ENCODE measurements around the gene IFNA10.
"Not testable (repeated sequence)": the region's sequence is repeated elsewhere in the genome, so short reads cannot be mapped to it uniquely, and the experiment has no call there.

Gene IFNA10

DNA sequence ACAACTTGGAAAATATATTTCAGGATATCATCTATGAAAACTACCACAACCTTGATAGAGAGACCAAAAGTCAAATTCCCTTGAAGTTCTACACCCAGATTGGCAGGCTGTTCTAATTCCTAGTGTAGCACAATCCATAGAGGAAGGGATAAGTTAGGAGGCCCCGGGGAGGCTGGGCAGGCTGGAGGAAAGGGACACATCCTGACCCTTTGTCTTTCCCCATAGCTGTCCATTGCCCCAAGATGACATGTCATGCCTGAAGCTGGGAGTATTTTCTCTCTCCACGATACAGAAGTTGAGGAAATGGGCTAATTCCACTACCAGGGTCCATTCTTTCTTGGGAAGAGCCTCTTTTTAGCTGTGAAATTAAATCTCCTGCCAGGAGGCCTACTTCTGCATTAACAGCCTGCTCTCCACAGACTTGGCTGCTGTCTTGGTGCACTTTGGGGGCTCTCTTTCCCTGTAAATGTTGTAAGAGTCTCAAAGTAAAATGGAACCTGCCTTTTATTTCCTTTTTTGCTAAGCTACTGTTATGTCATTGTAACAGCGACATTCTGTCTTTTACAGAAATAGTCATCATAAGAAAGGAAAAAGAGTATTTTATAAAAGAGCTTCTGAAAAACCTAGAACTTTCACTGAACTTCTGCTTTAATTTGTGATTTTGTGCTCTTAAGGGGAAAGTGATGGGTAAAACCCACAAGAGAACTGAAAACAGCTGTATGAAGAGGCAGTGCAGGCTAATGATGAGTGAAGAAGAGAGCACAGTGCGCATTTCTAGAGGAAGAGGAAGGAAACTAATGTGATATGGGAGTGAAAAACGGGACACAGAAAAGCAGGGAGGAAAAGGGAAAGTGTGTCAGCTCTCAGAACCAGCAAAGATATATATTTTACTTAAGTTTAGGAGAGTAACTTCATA lies 6.7 kb upstream of the IFNA10 start:
- Mint-ChIP-seq H3K4me3 (peak overlapping the region; percentile 3), H3K27me3 (peaks cover 13% of the 10 kb centered on the region)
- H3K4me1 Mint-ChIP-seq (ENCODE audit: low read depth); H3K27ac Mint-ChIP-seq; H3K9me3 Mint-ChIP-seq; H3K36me3 Mint-ChIP-seq (ENCODE audit: low read depth): not testable (repeated sequence)

- H3K27ac Mint-ChIP-seq; H3K4me3 Mint-ChIP-seq; H3K9me3 Mint-ChIP-seq; H3K36me3 Mint-ChIP-seq (ENCODE audit: low read depth); H3K4me1 Mint-ChIP-seq (ENCODE audit: low read depth); H3K27me3 Mint-ChIP-seq: not testable (repeated sequence)
Measured at GRCh38 chr9:21212160-21212559, 5.2 kb upstream of the IFNA10 start.

GRCh38 chr9:21210782-21211181 lies 3.8 kb upstream of the IFNA10 start:
- H3K27me3 Mint-ChIP-seq; H3K9me3 Mint-ChIP-seq; H3K4me3 Mint-ChIP-seq; H3K4me1 Mint-ChIP-seq (ENCODE audit: low read depth); H3K27ac Mint-ChIP-seq; H3K36me3 Mint-ChIP-seq (ENCODE audit: low read depth): not testable (repeated sequence)

DNA sequence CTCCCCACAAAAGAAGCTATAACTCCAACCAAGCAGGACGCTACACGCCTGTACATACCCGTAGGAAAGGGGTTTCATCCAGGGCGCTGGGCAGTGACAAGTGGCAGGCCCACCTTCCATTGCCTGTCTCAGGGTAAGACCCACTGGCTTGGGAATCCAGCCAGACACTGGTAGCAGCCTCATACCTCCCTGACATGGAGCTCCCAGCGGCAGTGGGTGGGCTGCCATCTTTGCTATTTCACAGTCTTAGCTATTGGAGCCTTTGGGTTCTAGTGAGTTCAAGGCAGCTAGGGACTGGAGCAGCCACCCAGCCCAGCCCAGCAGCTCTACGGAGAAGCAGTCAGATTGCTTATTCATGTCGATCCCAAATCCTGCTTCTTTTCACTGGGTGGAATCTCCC lies 3.4 kb upstream of the IFNA10 start:
- H3K27me3 Mint-ChIP-seq, result peaks cover 7% of the 10 kb centered on the region
- no peaks in the 10 kb centered on the region for H3K9me3 Mint-ChIP-seq

GRCh38 chr9:21205204-21205603 lies 1.7 kb downstream of the IFNA10 start:
- no peak overlapping the region for H3K4me3 Mint-ChIP-seq
- H3K4me1 Mint-ChIP-seq (ENCODE audit: low read depth), result peaks cover 13% of the 10 kb centered on the region
- no peaks in the 10 kb centered on the region for H3K9me3 Mint-ChIP-seq
- no peak overlapping the region for H3K27ac Mint-ChIP-seq
- peaks cover 21% of the 10 kb centered on the region for H3K27me3 Mint-ChIP-seq
- no peaks in the 10 kb centered on the region for H3K36me3 Mint-ChIP-seq (ENCODE audit: low read depth)

More for the DNA sequence above, 3.4 kb upstream of the IFNA10 start:
- peaks cover 6% of the 10 kb centered on the region for H3K4me1 Mint-ChIP-seq (ENCODE audit: low read depth)
- H3K36me3 Mint-ChIP-seq (ENCODE audit: low read depth), result no peaks in the 10 kb centered on the region
- H3K4me3 Mint-ChIP-seq, result no peak overlapping the region
- no peak overlapping the region for H3K27ac Mint-ChIP-seq

DNA sequence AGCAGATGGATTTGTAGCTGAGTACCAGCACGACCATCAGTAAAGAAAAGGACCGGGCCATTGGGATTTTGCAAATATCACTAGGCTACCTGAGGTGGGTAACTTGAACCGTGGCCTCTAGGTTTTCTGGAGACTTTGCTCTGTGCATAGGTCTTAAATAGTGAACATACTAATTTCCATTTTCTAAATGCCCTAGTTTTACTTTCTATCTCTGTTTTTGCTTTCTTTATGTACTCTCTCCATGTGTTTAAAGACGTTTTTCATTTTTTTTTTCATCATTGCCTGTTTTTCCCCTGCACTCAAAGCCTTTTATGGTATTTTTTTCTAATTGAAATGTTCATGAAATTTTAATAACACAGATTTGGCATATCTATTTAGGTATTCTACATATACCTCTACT lies 4.8 kb downstream of the IFNA10 start, which contains the start of gene IFNA7:
IFNA7 (minus strand) TSS at position 101 of the 400 bp plus-strand sequence; CDS start at position 61, 40 bp downstream.
- Mint-ChIP-seq H3K4me1 (ENCODE audit: low read depth) (peaks cover 13% of the 10 kb centered on the region), H3K27ac (peak within 1 kb of the TSS; percentile 49), H3K27me3 (peaks cover 21% of the 10 kb centered on the region)
- not testable (repeated sequence) for H3K36me3 Mint-ChIP-seq (ENCODE audit: low read depth); H3K9me3 Mint-ChIP-seq; H3K4me3 Mint-ChIP-seq

DNA sequence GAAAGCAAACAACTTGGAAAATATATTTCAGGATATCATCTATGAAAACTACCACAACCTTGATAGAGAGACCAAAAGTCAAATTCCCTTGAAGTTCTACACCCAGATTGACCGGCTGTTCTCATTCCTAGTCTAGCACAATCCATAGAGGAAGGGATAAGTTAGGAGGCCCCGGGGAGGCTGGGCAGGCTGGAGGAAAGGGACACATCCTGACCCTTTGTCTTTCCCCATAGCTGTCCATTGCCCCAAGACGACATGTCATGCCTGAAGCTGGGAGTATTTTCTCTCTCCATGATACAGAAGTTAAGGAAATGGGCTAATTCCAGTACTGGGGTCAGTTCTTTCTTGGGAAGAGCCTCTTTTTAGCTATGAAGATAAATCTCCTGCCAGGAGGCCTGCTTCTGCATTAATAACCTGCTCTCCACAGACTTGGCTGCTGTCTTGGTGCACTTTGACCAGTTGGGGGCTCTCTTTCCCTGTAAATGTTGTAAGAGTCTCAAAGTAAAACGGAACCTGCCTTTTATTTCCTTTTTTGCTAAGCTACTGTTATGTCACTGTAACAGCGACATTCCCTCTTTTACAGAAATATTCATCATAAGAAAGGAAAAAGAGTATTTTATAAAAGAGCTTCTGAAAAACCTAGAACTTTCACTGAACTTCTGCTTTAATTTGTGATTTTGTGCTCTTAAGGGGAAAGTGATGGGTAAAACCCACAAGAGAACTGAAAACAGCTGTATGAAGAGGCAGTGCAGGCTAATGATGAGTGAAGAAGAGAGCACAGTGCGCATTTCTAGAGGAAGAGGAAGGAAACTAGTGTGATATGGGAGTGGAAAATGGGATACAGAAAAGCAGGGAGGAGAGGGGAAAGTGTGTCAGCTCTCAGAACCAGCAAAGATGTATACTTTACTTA lies 11.8 kb downstream of the IFNA10 start:
- peak overlapping the region; percentile 39 for H3K4me3 Mint-ChIP-seq
- H3K9me3 Mint-ChIP-seq; H3K36me3 Mint-ChIP-seq (ENCODE audit: low read depth); H3K27ac Mint-ChIP-seq; H3K4me1 Mint-ChIP-seq (ENCODE audit: low read depth); H3K27me3 Mint-ChIP-seq: not testable (repeated sequence)

GRCh38 chr9:21187487-21187886 lies 19.5 kb downstream of the IFNA10 start, which contains the start of gene IFNA4:
Gene IFNA4 (minus strand): TSS chr9:21187587. CDS start chr9:21187531, 56 bp downstream.
- H3K4me1 Mint-ChIP-seq (ENCODE audit: low read depth); H3K9me3 Mint-ChIP-seq; H3K27me3 Mint-ChIP-seq: not testable (repeated sequence)

DNA sequence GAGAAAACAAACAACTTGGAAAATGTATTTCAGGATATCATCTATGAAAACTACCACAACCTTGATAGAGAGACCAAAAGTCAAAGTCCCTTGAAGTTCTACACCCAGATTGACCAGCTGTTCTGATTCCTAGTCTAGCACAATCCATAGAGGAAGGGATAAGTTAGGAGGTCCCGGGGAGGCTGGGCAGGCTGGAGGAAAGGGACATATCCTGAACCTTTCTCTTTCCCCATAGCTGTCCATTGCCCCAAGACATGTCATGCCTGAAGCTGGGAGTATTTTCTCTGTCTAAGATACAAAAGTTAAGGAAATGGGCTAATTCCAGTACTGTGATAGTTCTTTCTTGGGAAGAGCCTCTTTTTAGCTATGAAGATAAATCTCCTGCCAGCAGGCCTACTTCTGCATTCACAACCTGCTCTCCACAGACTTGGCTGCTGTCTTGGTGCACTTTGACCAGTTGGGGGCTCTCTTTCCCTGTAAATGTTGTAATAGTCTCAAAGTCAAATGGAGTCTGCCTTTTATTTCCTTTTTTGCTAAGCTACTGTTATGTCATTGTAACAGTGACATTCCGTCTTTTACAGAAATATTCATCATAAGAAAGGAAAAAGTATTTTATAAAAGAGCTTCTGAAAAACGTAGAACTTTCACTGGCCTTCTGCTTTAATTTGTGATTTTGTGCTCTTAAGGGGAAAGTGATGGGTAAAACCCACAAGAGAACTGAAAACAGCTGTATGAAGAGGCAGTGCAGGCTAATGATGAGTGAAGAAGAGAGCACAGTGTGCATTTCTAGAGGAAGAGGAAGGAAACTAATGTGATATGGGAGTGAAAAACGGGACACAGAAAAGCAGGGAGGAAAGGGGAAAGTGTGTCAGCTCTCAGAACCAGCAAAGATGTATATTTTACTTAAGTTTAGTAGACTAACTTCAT lies 23.9 kb downstream of the IFNA10 start:
- not testable (repeated sequence) for H3K27me3 Mint-ChIP-seq; H3K9me3 Mint-ChIP-seq; H3K4me3 Mint-ChIP-seq; H3K36me3 Mint-ChIP-seq (ENCODE audit: low read depth); H3K27ac Mint-ChIP-seq; H3K4me1 Mint-ChIP-seq (ENCODE audit: low read depth)

More at GRCh38 chr9:21187487-21187886, 19.5 kb downstream of the IFNA10 start, which contains the start of gene IFNA4:
- H3K36me3 Mint-ChIP-seq (ENCODE audit: low read depth); H3K4me3 Mint-ChIP-seq; H3K27ac Mint-ChIP-seq: not testable (repeated sequence)

DNA sequence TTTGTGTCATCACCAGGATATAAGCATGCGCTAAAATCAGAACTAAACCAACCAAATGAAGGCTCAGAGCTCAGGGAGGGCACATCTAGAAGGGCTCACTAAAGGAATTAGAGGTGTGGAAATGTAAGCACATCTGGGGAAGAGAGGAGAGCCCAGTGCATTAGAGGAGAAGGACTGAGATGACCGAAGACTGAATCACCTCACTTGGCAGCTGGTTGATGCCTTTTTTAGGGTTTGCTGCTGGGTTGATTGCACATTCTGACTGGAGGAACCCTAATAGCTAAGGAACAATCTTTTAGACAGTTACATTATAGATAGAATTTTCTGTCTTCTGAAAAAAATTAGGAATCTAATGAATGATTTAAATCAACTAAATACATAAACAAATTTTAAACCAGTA lies 32.3 kb downstream of the IFNA10 start:
- Mint-ChIP-seq H3K4me1 (ENCODE audit: low read depth) (no peaks in the 10 kb centered on the region), H3K27me3 (no peaks in the 10 kb centered on the region), H3K27ac (no peak overlapping the region), H3K4me3 (no peak overlapping the region), H3K9me3 (no peaks in the 10 kb centered on the region), H3K36me3 (ENCODE audit: low read depth) (no peaks in the 10 kb centered on the region)

- no peaks in the 10 kb centered on the region for H3K9me3 Mint-ChIP-seq
- no peak overlapping the region for H3K27ac Mint-ChIP-seq
- H3K36me3 Mint-ChIP-seq (ENCODE audit: low read depth), result no peaks in the 10 kb centered on the region
- H3K4me3 Mint-ChIP-seq, result no peak overlapping the region
- H3K27me3 Mint-ChIP-seq, result no peaks in the 10 kb centered on the region
- H3K4me1 Mint-ChIP-seq (ENCODE audit: low read depth), result no peaks in the 10 kb centered on the region
Measured at GRCh38 chr9:21172156-21172555, 34.8 kb downstream of the IFNA10 start.

DNA sequence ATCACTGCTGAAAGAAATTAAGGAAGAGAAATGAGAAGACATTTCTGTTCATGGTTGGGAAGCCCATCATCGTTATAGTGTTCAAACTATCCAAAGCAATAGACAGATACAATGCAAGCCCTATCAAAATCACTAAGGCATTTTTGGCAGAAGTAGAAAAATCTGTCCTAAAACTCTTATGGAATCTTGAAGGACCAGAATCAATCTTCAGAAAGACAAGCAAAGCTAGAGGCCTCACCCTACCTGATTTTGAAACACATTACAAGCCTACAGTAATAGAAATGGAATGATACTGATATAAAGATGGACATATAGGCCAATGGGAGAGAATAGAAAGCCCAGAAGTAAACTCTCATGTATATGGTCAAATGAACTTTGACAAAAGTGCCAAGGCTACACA lies 35.6 kb downstream of the IFNA10 start:
- Mint-ChIP-seq H3K36me3 (ENCODE audit: low read depth) (no peaks in the 10 kb centered on the region), H3K27ac (no peak overlapping the region), H3K4me3 (no peak overlapping the region), H3K27me3 (no peaks in the 10 kb centered on the region), H3K4me1 (ENCODE audit: low read depth) (no peaks in the 10 kb centered on the region), H3K9me3 (no peaks in the 10 kb centered on the region)

DNA sequence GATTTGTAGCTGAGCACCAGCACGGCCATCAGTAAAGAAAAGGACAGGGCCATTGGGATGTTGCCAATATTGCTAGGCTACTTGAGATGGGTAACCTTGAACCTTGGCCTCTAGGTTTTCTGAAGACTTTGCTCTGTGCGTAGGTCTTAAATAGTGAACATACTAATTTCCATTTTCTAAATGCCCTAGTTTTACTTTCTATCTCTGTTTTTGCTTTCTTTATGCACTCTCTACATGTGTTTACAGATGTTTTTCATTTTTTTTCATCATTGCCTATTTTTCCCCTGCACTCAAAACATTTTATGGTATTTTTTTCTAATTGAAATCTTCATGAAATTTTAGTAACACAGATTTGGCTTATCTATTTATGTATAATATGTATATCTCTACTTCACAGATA lies 40.4 kb downstream of the IFNA10 start, which contains the start of gene IFNA21:
IFNA21 (minus strand) TSS at position 101 of the 400 bp plus-strand sequence; CDS start at position 53, 48 bp downstream.
- not testable (repeated sequence) for H3K4me3 Mint-ChIP-seq; H3K9me3 Mint-ChIP-seq; H3K4me1 Mint-ChIP-seq (ENCODE audit: low read depth); H3K36me3 Mint-ChIP-seq (ENCODE audit: low read depth); H3K27ac Mint-ChIP-seq; H3K27me3 Mint-ChIP-seq

DNA sequence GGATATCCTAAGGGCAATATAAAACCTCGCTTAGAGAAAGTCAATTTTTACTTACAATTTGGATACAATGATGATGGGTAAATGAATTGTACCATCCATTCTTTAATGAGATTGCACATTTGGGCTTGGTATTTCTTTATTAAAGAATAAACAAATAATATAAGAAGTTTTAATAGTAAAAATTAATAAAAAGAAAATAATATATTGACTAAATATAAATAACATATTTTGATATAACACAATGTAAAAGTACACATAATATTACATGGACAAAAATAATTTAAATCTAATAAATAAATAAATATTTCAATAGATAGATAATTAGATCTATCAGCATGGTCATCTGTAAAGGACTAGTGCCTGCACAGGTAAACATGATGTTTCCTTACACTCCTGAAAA lies 41.4 kb downstream of the IFNA10 start:
- H3K27ac Mint-ChIP-seq, result no peak overlapping the region
- H3K27me3 Mint-ChIP-seq, result no peaks in the 10 kb centered on the region
- H3K4me3 Mint-ChIP-seq, result no peak overlapping the region
- peaks cover 15% of the 10 kb centered on the region for H3K4me1 Mint-ChIP-seq (ENCODE audit: low read depth)
- no peaks in the 10 kb centered on the region for H3K36me3 Mint-ChIP-seq (ENCODE audit: low read depth)
- no peaks in the 10 kb centered on the region for H3K9me3 Mint-ChIP-seq
